Measurements from ENCODE around the gene EBF4.
A peak's percentile ranks its signal among the peaks of the same experiment; 100 is the strongest.
"Not testable (repeated sequence)": the region's sequence is repeated elsewhere in the genome, so short reads cannot be mapped to it uniquely, and the experiment has no call there.

EBF4 gene

DNA sequence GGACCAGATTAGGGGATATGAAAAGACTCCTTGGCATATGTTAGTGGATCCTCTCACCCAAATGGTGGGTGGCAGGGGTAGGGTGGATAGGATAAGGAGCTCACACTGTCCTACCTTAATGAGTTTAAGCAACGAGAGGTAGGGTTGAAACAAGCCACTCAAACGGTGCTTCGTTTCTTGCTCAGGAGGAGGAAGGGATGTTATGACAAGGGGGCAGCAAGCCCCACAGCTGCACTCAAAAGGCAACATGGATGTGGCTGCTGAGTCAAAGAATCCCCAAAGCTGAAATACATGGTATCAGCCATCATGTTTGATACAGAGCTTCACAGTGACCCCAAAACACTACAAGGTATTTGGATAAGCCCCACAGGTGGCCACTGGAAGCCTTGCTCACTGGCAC lies 20.1 kb upstream of the EBF4 start:
- DNase-seq: no peak

DNA sequence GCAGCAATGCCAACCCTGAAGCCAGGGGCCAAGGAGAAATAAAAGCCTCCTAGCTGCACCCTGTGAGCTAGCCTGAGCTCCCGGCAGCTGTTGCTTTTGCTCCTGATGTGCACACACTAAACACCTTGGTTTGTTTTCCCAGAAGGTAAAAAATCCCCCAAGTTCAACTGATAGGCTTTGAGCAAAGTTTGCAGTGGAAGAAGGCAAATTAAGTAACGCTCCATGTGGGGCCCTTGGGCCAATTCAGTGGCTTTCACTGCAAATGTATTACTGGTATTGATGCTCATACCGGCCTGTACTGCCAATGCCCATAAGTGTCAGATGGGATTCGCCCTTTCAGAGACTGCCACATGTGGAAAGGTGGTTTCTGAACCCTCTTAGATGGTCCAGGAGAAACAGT lies 19.1 kb upstream of the EBF4 start:
- no peak for DNase-seq

DNA sequence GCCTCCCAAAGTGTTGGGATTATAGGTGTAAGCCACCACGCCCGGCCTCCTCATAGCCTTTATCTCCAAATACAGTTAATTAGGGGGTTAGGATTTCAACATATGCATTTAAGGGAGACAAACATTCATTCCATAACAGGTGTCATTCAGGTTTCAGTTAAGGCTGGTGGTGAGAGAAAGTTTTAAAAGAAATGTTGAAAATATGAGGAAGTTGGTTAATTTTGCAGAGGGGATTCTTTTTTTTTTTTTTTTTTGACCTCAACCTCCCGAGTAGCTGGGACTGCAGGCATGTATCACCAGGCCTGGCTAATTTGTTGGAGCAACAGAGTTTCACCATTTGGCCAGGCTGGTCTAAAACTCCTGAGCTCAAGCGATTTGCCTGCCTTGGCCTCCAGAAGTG lies 12.5 kb upstream of the EBF4 start:
- DNase-seq: no peak

GRCh38 chr20:2682040-2682439 lies 10.5 kb upstream of the EBF4 start:
- DNase-seq: not testable (repeated sequence)

DNA sequence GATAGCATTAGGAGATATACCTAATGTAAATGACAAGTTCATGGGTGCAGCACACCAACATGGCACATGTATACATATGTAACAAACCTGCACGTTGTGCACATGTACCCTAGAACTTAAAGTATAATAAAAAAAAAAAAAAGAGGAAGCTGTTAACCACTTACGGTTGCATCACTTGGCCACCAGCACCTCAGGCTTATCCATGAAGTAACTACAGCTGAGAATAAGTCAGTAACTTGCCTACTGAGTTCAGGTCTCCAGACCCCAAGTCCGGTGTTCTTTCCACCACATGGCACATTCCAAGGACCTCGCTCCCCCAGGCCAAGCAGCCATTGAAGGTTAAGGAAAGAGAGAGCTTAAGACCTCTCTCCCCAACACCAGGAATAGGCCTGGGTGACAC lies 7.8 kb upstream of the EBF4 start:
- not testable (repeated sequence) for DNase-seq

GRCh38 chr20:2687514-2687913 lies 5.1 kb upstream of the EBF4 start:
- no peak for DNase-seq

GRCh38 chr20:2688041-2688591 lies 4.5 kb upstream of the EBF4 start:
- peak; percentile 6 to 42 for DNase-seq

- no peak for DNase-seq
These were observed 2.4 kb upstream of the EBF4 start for GRCh38 chr20:2690213-2690612.

DNA sequence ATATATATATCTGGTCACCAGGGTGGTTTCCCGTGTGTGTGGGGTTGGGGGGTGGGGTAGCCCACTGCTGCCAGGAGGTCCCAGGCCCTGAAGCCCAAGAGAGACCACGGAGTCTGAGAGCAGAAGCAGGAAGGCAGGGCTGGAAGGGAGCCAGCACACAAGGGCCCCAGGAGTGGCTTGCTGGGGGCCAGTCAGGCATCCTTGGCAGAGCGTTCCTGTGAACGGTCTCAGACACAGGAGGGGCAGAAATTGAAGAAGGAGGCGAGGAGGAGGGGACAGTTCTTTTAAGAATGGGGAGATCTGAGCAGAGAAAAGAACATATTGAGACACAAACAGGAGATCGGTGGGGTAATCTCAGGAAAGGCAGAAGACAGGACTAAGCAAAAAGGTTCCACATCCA lies 1.9 kb upstream of the EBF4 start:
- no peak for DNase-seq

DNA sequence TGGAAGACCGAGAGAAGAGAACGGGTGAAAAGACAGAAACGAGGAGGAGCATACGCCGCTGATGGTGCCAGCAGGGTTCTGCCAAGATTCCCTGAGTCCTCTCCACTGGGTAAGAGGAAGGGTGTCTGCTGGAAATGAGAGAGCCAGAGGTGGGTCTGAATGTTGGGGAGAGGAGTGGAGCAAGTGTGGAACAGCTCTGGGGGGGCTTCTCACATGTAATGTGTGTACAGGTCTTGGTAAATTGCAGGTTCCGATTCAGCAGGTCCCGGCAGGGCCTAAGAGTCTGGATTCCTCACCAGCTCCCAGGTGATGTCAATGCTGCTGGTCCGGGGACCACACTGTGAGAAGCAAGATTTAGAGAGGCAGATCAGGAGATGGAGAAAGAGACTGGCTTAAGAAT lies 1.5 kb upstream of the EBF4 start:
- DNase-seq: no peak

DNA sequence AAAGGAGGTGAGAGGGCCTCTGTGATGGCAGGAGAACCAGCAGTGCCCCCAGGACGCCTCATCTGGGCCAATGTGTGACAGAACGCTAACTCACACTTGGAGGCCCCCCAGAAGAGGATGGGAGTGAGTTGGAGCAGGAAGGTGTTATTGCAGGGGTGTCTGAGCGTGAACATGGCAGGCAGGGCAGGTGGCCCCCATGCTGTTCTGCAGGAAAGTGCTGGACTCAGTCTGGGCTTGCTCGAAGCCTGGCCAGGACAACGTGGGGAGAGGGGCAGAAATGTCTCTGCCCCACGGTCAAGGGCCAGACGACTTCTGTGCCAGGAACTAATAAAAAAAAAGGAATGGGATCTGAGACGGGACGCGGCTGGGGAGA lies 931 bp upstream of the EBF4 start:
- DNase-seq: no peak

DNA sequence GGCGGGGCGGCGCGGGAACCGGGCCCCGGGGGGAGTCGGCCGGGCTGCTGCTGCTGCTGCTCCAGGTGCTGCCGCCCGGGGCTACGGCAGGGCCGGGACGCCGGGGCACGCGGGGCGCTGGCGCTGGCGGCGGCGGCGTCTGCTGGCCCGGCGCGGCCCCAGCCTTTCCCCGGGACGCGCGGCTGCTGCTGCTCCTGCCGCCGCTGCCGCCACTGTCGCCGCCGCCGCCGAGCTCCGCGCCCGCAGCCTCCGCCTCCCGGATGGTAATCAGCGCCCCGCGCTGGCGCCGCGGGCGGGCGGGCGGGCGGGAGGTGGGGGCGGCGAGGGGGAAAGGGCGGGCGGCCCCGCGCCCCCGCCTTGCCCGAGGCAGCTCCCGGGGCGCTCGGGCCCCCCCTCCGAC lies 306 bp downstream of the EBF4 start:
- DNase-seq: no peak

- peak; percentile 54 to 55 for DNase-seq
These were observed 867 bp downstream of the EBF4 start for GRCh38 chr20:2693286-2694007.

- DNase-seq: no peak
These were observed 1.5 kb downstream of the EBF4 start for GRCh38 chr20:2694008-2694471.

DNA sequence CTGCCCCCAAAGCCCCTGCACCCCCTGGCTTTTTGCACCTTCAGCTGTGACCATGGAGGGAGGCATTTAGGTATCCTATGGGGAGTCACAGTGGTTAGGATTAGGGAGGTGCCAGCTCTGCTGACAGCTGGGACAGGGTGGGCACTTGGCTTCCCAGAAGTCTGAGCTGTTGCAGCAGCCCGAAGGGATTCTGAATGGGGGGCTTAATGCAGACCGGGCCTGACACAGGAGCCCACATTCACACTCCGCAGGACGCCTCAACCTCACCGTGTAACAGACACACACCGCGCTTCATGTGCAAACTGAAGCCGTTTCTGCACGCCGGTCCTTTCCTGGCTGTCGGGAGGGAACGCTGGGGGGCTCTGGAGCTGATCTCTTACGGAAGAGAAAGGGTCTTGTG lies 1.9 kb downstream of the EBF4 start:
- DNase-seq: no peak

GRCh38 chr20:2695206-2695983 lies 2.8 kb downstream of the EBF4 start:
- DNase-seq: no peak

- not testable (repeated sequence) for DNase-seq
These were observed 3.5 kb downstream of the EBF4 start for GRCh38 chr20:2695984-2696525.

DNA sequence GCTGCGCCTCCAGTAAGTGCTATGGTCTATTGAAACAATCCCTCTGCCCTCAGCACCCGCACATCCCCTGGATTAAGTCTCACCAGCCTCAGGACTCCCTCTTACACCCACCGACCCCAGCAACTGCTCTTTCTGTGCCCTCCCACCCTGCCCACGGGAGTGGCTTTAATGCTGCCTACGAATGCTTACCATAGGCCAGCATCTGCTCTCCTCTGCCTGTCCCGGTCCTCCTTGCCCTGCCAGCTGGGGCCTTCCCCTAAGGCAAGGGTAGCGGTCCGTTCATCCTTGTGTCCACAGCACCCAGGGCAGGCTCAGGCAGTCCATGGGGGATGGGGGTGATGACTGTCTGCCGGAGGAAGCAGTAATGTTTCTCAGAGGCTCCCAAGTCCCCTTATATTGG lies 4.1 kb downstream of the EBF4 start:
- no peak for DNase-seq

DNA sequence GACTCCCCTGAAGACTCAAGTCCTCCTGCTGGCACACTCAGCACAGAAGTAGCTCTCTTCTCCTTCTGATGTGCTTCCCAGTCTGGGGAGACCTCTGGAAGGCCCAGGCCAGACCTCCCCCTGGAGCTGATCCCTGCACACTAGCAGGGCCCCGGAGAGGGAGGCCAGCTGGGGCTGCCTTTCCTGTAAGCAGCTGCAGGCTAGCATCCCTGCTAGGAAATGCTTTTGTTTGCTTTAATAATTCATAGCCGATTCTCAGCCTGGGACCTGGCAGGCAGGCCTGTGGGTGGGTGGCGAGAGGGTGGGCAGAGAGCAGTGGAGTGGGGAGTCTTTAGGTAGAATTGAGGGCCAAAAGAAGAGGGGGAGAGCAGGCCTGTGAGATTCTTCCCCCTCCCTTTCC lies 5.2 kb downstream of the EBF4 start:
- no peak for DNase-seq

GRCh38 chr20:2698186-2698817 lies 5.7 kb downstream of the EBF4 start:
- no peak for DNase-seq

DNA sequence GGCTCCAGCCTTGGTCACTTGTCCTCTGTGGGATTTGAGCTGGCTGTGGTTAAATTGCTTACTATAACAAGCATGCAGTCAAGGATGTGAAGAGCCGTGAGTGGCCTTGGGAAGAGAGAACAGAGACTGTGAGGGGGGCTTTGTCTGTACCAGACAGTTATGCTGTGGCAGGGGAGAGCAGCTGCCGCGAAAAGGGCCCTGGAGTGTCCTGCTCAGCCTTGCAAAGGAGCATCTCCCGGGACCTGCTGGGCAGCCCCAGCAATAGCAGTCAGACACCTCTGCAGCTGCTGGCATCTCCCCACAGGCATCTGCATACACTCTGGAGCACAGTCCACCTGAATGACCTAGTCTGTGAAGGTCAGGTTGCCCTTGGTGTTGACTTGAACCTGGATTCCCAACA lies 6.3 kb downstream of the EBF4 start:
- no peak for DNase-seq

GRCh38 chr20:2699775-2700413 lies 7.3 kb downstream of the EBF4 start:
- no peak for DNase-seq
